GM12878 (cell line): Measurements from ENCODE around the gene PRELID2. TPM values are rescaled to one million over a fixed set of nuclear protein-coding genes. Genes with fewer than 3 reads are reported as not detected.

Experiments
- BCL3 ChIP-seq: IDR thresholded peaks from 2 replicates; pipeline ENCODE4 v1.6.1; 2011; ENCODE audit warnings: borderline replicate concordance, low read depth, mild to moderate bottlenecking, moderate library complexity, low read length; ENCODE audit not compliant: insufficient read depth, poor library complexity, severe bottlenecking
- ESRRA ChIP-seq: IDR thresholded peaks from 2 replicates; pipeline ENCODE4 v1.6.1; 2012; ENCODE audit warnings: mild to moderate bottlenecking, low read length, improper control_type of control experiment
- IRF5 ChIP-seq: fragments of 450-650 bp; IDR thresholded peaks from 2 replicates; pipeline ENCODE4 v1.6.1; 2017; ENCODE audit warnings: borderline replicate concordance
- NKRF ChIP-seq: fragments of 450-650 bp; conservative IDR thresholded peaks from 2 replicates; pipeline ENCODE4 v1.6.1; 2017; ENCODE audit warnings: mild to moderate bottlenecking, moderate library complexity
- RCOR1 ChIP-seq: conservative IDR thresholded peaks from 2 replicates; pipeline ENCODE4 v1.6.1; 2012; ENCODE audit warnings: low read depth, low read length, improper control_type of control experiment
- ZNF592 ChIP-seq: fragments of 450-650 bp; IDR thresholded peaks from 2 replicates; pipeline ENCODE4 v1.6.1; 2017; ENCODE audit warnings: mild to moderate bottlenecking, moderate library complexity
- polyA plus RNA-seq, 11 experiments: library from polyadenylated mRNA; depleted of rRNA in 4 of 11; unstranded in 6 of 11; stranded (reverse) in 5 of 11; fragments of >200 nt; fragmentation: Nextera tagmentation in 4 of 11; fragmentation: Illumina TruSeq in 1 of 11; extraction: Ambion mirVana in 4 of 11; extraction: Trizol in 1 of 11; gene quantifications; 1 replicate in 1 of 11; 2 replicates in 10 of 11; pipeline versions ENCODE4 v1.2.1 to v1.2.3, GENCODE V29; 2011 to 2016; ENCODE audit warnings: inconsistent platforms in 2 of 11, missing spikeins in 2 of 11, low read depth in 1 of 11
- total RNA-seq, 4 experiments: library from RNA; depleted of rRNA in 3 of 4; stranded (reverse); fragments of >200 nt in 3 of 4; fragmentation: Illumina TruSeq in 1 of 4; extraction: Trizol in 1 of 4; gene quantifications; 2 replicates each; pipeline versions ENCODE4 v1.2.1 to v1.2.3, GENCODE V29; 2013 to 2021

PRELID2 gene
- total and polyA plus RNA-seq, 10 of the 15 experiments (the other 5 are each of a cell fraction or from before 2014, with no cell fraction given), result 0.07 to 0.31 (median 0.13) TPM; not detected in 5

- TF ChIP-seq BCL3, result no peak
- no peak for TF ChIP-seq IRF5
- TF ChIP-seq ZNF592, result no peak
- no peak for TF ChIP-seq ESRRA
- TF ChIP-seq RCOR1, result no peak
- TF ChIP-seq NKRF, result no peak
These were observed 13.7 kb upstream of the PRELID2 start (continued) for GRCh38 chr5:145848854-145849253.
